ENCODE measurements around the gene SBF2.
A peak's percentile ranks its signal among the peaks of the same experiment; 100 is the strongest.

SBF2 gene

GRCh38 chr11:10317776-10318526 lies 23.9 kb upstream of the SBF2 start:
- no peak for DNase-seq (ENCODE audit: low read depth in 2 of 2)

- no peak for DNase-seq (ENCODE audit: low read depth in 2 of 2)
Observed at GRCh38 chr11:10317151-10317755, 23.2 kb upstream of the SBF2 start.

GRCh38 chr11:10315083-10315482 lies 21.1 kb upstream of the SBF2 start:
- no peak for DNase-seq (ENCODE audit: low read depth in 2 of 2)

GRCh38 chr11:10314199-10315072 lies 20.4 kb upstream of the SBF2 start:
- DNase-seq (ENCODE audit: low read depth in 2 of 2), result no peak

GRCh38 chr11:10311802-10312201 lies 17.8 kb upstream of the SBF2 start:
- DNase-seq (ENCODE audit: low read depth in 2 of 2), result no peak

- DNase-seq (ENCODE audit: low read depth in 2 of 2), result no peak
Observed at GRCh38 chr11:10310301-10310841, 16.4 kb upstream of the SBF2 start.

- DNase-seq (ENCODE audit: low read depth in 2 of 2), result no peak
Observed at GRCh38 chr11:10309163-10310093, 15.4 kb upstream of the SBF2 start.

GRCh38 chr11:10308201-10308954 lies 14.4 kb upstream of the SBF2 start:
- no peak for DNase-seq (ENCODE audit: low read depth in 2 of 2)

- DNase-seq (ENCODE audit: low read depth in 2 of 2), result peak; percentile 80 to 83
Observed at GRCh38 chr11:10307400-10308200, 13.6 kb upstream of the SBF2 start.

GRCh38 chr11:10307022-10307399 lies 13.0 kb upstream of the SBF2 start:
- DNase-seq (ENCODE audit: low read depth in 2 of 2), result no peak

- DNase-seq (ENCODE audit: low read depth in 2 of 2), result no peak
Observed at GRCh38 chr11:10305964-10306918, 12.2 kb upstream of the SBF2 start.

- no peak for DNase-seq (ENCODE audit: low read depth in 2 of 2)
Observed at GRCh38 chr11:10305262-10305963, 11.4 kb upstream of the SBF2 start.

- DNase-seq (ENCODE audit: low read depth in 2 of 2), result no peak
Observed at GRCh38 chr11:10304495-10305261, 10.7 kb upstream of the SBF2 start, which contains the start of gene ADM. Gene ADM, plus strand, starts transcription at chr11:10305073. Its CDS starts 628 bp downstream, at chr11:10305701.

GRCh38 chr11:10303558-10304363 lies 9.7 kb upstream of the SBF2 start:
- no peak for DNase-seq (ENCODE audit: low read depth in 2 of 2)

GRCh38 chr11:10302744-10303557 lies 8.9 kb upstream of the SBF2 start:
- DNase-seq (ENCODE audit: low read depth in 2 of 2), result no peak
